Glutamatergic neuron (in vitro differentiated cells): ENCODE results near the gene DIDO1. TPM values are rescaled to one million over a fixed set of nuclear protein-coding genes. Genes with fewer than 3 reads are reported as not detected.

Experiments
- DNase-seq: peaks from one replicate; pipeline ENCODE4 v3.0.0; 2022
- H3K27ac Mint-ChIP-seq: one replicate; pipeline ENCODE4 v1.8.0; 2020; ENCODE audit warnings: mild to moderate bottlenecking, mixed read lengths, inconsistent platforms; ENCODE audit not compliant: unreplicated experiment
- H3K27me3 Mint-ChIP-seq: one replicate; pipeline ENCODE4 v1.8.0; 2020; ENCODE audit warnings: mild to moderate bottlenecking, moderate library complexity, mixed read lengths, inconsistent platforms; ENCODE audit not compliant: unreplicated experiment
- H3K36me3 Mint-ChIP-seq: one replicate; pipeline ENCODE4 v1.8.0; 2020; ENCODE audit warnings: mild to moderate bottlenecking, mixed read lengths, inconsistent platforms; ENCODE audit not compliant: unreplicated experiment
- H3K4me1 Mint-ChIP-seq: one replicate; pipeline ENCODE4 v1.8.0; 2020; ENCODE audit warnings: mild to moderate bottlenecking, low read depth, mixed read lengths, inconsistent platforms; ENCODE audit not compliant: unreplicated experiment
- H3K4me3 Mint-ChIP-seq: one replicate; pipeline ENCODE4 v1.8.0; 2020; ENCODE audit warnings: mild to moderate bottlenecking, mixed read lengths, inconsistent platforms; ENCODE audit not compliant: unreplicated experiment
- H3K9me3 Mint-ChIP-seq: one replicate; pipeline ENCODE4 v1.8.0; 2020; ENCODE audit warnings: mild to moderate bottlenecking, moderate library complexity, mixed read lengths, inconsistent platforms; ENCODE audit not compliant: unreplicated experiment
- total RNA-seq: library from RNA; stranded (reverse); fragmentation: NEBNext Ultra II Directional; extraction: Animal tissue kit (Norgen Biotek cat#: 25700); gene quantifications from one replicate; pipeline ENCODE4 v1.2.1, GENCODE V29; 2021; ENCODE audit not compliant: unreplicated experiment
- TF ChIP-seq, protein P1 (sequence below): fragments of 200-600 bp; sonication (generic); IDR thresholded peaks from one replicate; pipeline ENCODE4 v1.5.0; 2021; ENCODE audit not compliant: partially characterized antibody, unreplicated experiment

The DIDO1 gene
- total RNA-seq, 1 donor from 2014 or later, result 77.8 TPM

DNA sequence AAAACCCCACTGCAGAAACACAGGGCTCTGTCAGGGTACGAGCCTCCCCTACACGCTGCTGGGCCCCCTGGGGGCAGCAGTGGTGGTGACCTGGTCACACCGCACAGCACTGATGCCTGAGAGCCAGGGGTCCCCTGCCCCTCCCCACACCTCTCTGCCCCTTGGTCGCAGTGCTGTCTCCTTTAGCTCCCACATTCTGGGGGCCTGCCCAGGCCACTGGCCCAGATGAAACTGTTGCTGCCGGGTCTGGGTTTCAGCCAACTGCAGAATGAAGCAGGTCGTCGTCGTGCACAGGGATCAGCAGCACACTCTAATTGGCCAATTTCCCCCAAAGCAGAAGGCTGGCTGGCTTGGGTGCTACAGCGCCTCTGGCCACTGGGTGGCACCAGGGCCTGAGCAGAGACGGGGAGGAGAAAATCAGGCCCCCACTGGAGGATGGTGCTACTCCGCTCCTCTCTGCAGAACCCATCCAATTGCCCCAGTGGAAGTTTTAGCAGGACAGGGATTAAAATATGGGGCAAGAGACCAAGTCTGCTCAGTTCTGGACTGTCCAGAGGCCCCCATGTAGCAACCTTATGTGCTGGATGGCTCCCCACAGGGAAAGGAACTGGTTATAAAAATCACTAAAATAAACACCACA, 26.1 kb downstream of the DIDO1 start:
- Mint-ChIP-seq H3K9me3 (peaks cover 18% of the 10 kb centered on the region), H3K4me1 (peaks cover 46% of the 10 kb centered on the region), H3K4me3 (no peak overlapping the region), H3K27me3 (peaks cover 9% of the 10 kb centered on the region), H3K36me3 (peaks cover 5% of the 10 kb centered on the region), H3K27ac (no peak overlapping the region)
- peak; percentile 86 for DNase-seq
- TF ChIP-seq, protein P1, sequence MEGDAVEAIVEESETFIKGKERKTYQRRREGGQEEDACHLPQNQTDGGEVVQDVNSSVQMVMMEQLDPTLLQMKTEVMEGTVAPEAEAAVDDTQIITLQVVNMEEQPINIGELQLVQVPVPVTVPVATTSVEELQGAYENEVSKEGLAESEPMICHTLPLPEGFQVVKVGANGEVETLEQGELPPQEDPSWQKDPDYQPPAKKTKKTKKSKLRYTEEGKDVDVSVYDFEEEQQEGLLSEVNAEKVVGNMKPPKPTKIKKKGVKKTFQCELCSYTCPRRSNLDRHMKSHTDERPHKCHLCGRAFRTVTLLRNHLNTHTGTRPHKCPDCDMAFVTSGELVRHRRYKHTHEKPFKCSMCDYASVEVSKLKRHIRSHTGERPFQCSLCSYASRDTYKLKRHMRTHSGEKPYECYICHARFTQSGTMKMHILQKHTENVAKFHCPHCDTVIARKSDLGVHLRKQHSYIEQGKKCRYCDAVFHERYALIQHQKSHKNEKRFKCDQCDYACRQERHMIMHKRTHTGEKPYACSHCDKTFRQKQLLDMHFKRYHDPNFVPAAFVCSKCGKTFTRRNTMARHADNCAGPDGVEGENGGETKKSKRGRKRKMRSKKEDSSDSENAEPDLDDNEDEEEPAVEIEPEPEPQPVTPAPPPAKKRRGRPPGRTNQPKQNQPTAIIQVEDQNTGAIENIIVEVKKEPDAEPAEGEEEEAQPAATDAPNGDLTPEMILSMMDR, result peak; percentile 89

DNA sequence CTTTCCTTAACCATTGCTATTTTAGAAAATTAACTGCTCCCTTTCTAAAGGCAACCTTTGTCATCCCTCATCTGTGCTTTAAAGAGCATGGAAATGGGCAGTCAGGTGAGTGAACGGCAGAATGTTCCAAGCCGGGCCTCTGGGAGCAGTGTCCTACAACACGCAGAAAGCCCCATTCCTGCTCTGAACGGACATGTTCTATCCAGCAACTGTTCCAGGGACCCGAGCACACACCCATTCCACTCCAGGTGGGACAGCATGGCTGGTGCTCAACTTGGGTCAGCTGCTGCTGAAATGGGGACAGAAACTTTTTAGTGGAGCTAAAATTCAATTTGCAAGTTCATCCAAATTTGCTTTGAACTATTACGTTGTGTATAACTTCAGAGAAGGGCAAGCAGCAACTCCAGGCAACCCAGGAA, 26.7 kb downstream of the DIDO1 start:
- TF ChIP-seq, protein P1, result no peak
- H3K9me3 Mint-ChIP-seq, result peaks cover 18% of the 10 kb centered on the region
- H3K4me1 Mint-ChIP-seq, result peaks cover 43% of the 10 kb centered on the region
- no peak for DNase-seq
- H3K27ac Mint-ChIP-seq, result no peak overlapping the region
- H3K36me3 Mint-ChIP-seq, result no peaks in the 10 kb centered on the region
- no peak overlapping the region for H3K4me3 Mint-ChIP-seq
- peaks cover 9% of the 10 kb centered on the region for H3K27me3 Mint-ChIP-seq

DNA sequence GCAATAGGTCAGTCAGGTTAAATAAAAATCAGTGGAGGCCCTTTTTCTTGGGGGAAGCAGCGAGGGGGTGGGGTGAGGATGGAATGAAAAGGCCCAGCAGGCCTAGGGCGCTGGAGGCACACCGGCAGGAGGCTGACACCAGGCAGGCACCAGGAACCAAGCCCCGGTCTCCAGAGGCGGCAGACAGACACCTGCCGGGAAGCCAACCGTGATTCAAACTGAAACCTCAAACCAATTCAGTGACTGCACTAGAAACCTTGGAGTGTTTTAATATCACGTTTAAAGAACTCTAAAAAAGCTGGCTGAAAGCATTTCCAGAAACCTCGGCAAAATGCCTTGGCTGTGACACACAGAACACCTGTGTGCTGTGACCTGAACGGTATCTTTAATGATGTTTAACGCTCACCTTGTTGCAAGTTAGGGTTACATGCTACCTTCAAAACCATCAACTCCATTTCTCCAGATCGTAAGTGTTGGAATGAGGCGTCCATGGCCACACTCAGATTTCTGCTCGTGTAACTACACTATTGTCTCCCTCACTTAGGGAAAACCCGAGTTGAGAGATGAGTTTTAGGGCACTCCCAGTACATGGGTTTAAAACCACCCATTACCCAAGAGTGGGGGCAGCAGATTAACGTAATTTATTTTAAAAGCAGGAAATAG, 27.2 kb downstream of the DIDO1 start:
- H3K36me3 Mint-ChIP-seq, result no peaks in the 10 kb centered on the region
- H3K27me3 Mint-ChIP-seq, result peaks cover 9% of the 10 kb centered on the region
- no peak overlapping the region for H3K27ac Mint-ChIP-seq
- TF ChIP-seq, protein P1, result no peak
- no peak for DNase-seq
- peaks cover 43% of the 10 kb centered on the region for H3K4me1 Mint-ChIP-seq
- H3K9me3 Mint-ChIP-seq, result peaks cover 18% of the 10 kb centered on the region
- peak overlapping the region; percentile 79 for H3K4me3 Mint-ChIP-seq

DNA sequence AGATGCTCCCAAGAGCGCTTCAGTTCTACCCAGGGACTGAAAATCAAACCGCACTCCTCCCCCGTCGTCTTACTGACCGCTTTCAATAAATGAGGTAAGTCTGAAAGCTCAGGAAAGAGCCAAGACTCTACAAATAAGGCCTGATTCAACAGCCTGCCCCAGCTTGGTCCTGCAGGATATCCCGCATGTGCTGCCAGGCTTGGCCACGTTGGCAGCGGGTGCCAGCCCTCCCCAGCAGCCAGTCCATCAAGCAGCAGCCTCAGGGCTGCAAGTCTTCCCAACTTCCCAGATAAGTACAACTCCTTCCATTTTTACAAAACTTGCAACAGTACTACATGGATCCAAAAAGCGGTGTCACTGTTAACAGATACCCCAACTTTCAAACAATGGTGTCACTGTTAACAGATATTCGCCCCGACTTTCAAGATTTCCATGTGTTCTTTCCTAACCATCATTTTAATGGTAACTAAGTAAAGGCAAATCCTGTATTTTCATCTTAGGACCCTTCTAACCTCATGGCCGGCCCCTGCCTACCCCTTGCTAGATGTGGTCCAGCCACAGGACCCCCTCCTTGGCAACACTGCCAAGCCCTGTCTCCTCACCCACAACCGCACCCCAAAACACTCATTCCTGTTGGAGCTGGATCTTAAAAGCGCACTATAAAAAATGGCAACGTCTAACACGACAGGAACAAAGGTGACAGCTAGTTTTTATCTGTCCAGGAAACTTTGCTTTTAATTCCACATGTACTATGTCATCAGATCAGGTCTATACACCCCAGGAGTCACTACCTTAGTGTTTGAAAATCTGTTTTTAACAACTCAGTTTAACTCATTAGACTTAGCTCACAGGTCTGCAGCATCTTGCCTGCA, 28.0 kb downstream of the DIDO1 start:
- TF ChIP-seq, protein P1, result no peak
- H3K36me3 Mint-ChIP-seq, result no peaks in the 10 kb centered on the region
- H3K27me3 Mint-ChIP-seq, result peaks cover 9% of the 10 kb centered on the region
- DNase-seq, result no peak
- H3K9me3 Mint-ChIP-seq, result peaks cover 18% of the 10 kb centered on the region
- peaks cover 43% of the 10 kb centered on the region for H3K4me1 Mint-ChIP-seq
- peak overlapping the region; percentile 79 for H3K4me3 Mint-ChIP-seq
- peak overlapping the region; percentile 67 for H3K27ac Mint-ChIP-seq

DNA sequence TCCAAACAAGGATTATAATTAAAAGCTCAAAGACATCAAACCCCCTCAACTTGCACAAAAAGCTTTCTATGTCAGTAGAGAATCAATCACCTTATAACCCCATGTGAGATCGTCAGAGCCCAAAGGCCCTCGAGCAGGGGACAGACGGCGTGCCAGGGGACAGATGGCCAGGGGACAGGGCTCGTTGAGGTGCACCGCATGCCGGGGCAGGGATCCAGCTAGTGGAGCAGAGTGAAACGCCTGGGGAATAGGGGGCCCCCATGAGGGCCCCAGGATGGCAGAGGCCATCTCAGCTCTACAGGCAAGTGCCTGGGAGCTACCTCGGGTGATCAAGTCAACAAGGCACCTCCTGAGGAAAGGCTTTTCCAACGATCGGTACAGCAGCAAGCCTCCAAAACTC, 28.6 kb downstream of the DIDO1 start:
- TF ChIP-seq, protein P1, result no peak
- peaks cover 43% of the 10 kb centered on the region for H3K4me1 Mint-ChIP-seq
- peaks cover 9% of the 10 kb centered on the region for H3K27me3 Mint-ChIP-seq
- peak overlapping the region; percentile 79 for H3K4me3 Mint-ChIP-seq
- H3K27ac Mint-ChIP-seq, result peak overlapping the region; percentile 91
- H3K36me3 Mint-ChIP-seq, result no peaks in the 10 kb centered on the region
- peaks cover 18% of the 10 kb centered on the region for H3K9me3 Mint-ChIP-seq
- DNase-seq, result peak; percentile 61
